ENCODE results near the gene UNC45B.

Gene UNC45B

GRCh38 chr17:35214192-35214591 is 66.6 kb downstream of the UNC45B start:
- no peak overlapping the region for H3K4me3 ChIP-seq (ENCODE audit: control insufficient read depth, low read depth, low read length)
- TF ChIP-seq CTCF (IDR thresholded peaks at IDR 0.05; ENCODE audit: control insufficient read depth, insufficient read depth, low read depth, low read length, missing control alignments), result no peak
- no peak for DNase-seq (ENCODE audit: low read depth)

- DNase-seq (ENCODE audit: low read depth), result no peak
- H3K4me3 ChIP-seq (ENCODE audit: control insufficient read depth, low read depth, low read length), result no peak overlapping the region
- no peak for TF ChIP-seq CTCF (IDR thresholded peaks at IDR 0.05; ENCODE audit: control insufficient read depth, insufficient read depth, low read depth, low read length, missing control alignments)
These were observed 67.1 kb downstream of the UNC45B start for GRCh38 chr17:35214631-35215273.

- no peak overlapping the region for H3K4me3 ChIP-seq (ENCODE audit: control insufficient read depth, low read depth, low read length)
- DNase-seq (ENCODE audit: low read depth), result no peak
- TF ChIP-seq CTCF (IDR thresholded peaks at IDR 0.05; ENCODE audit: control insufficient read depth, insufficient read depth, low read depth, low read length, missing control alignments), result no peak
These were observed 69.5 kb downstream of the UNC45B start for GRCh38 chr17:35217107-35217506.

GRCh38 chr17:35218915-35219314 is 71.3 kb downstream of the UNC45B start:
- no peak overlapping the region for H3K4me3 ChIP-seq (ENCODE audit: control insufficient read depth, low read depth, low read length)
- TF ChIP-seq CTCF (IDR thresholded peaks at IDR 0.05; ENCODE audit: control insufficient read depth, insufficient read depth, low read depth, low read length, missing control alignments), result no peak
- no peak for DNase-seq (ENCODE audit: low read depth)

- no peak for DNase-seq (ENCODE audit: low read depth)
- no peak for TF ChIP-seq CTCF (IDR thresholded peaks at IDR 0.05; ENCODE audit: control insufficient read depth, insufficient read depth, low read depth, low read length, missing control alignments)
- no peak overlapping the region for H3K4me3 ChIP-seq (ENCODE audit: control insufficient read depth, low read depth, low read length)
These were observed 74.8 kb downstream of the UNC45B start for GRCh38 chr17:35222452-35222851.

GRCh38 chr17:35224436-35224835 is 76.8 kb downstream of the UNC45B start:
- no peak for DNase-seq (ENCODE audit: low read depth)
- no peak for TF ChIP-seq CTCF (IDR thresholded peaks at IDR 0.05; ENCODE audit: control insufficient read depth, insufficient read depth, low read depth, low read length, missing control alignments)
- no peak overlapping the region for H3K4me3 ChIP-seq (ENCODE audit: control insufficient read depth, low read depth, low read length)
